ENCODE results near the gene FAM228A.
"Not testable (repeated sequence)": the region's sequence is repeated elsewhere in the genome, so short reads cannot be mapped to it uniquely, and the experiment has no call there.

Gene FAM228A

DNA sequence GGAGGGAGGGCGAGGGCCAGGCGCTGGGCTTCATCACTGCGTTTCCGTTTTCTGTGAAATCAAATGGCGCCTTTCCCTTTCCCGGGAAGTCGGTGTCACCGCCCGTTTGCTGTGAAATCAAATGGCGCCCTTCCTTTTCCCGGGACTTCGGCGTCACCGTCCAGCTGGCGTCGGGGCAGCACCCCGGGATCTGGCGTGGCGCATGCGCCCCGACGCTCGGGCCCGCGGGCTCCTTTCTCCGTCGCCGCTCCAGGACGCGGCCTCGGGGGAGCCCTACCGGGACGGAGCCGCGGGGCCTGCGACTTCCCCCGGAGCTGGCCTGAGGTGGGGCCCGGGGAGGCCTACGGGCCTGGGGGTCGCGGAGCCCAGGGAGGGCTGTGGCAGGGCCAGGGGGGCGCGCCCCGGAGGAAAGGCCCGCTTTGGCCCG lies at the start of gene FAM228A:
TSS of gene FAM228A (plus strand) at position 203 of the 427 bp plus-strand sequence. CDS start 428 bp downstream, outside the sequence.
- no peaks in the 10 kb centered on the region for H3K27me3 ChIP-seq (ENCODE audit: control insufficient read depth, insufficient read depth, low read length)
- no peaks in the 10 kb centered on the region for H3K36me3 ChIP-seq (ENCODE audit: control insufficient read depth, insufficient read depth, low read length)
- no peaks in the 10 kb centered on the region for H3K9me3 ChIP-seq (ENCODE audit: control insufficient read depth, low read length)
- no peak within 1 kb of the TSS for H3K4me3 ChIP-seq (ENCODE audit: low read length)
- no peaks in the 10 kb centered on the region for H3K4me1 ChIP-seq (ENCODE audit: control insufficient read depth, insufficient read depth, low read length)
- no peak within 1 kb of the TSS for H3K9ac ChIP-seq (ENCODE audit: low read length)

DNA sequence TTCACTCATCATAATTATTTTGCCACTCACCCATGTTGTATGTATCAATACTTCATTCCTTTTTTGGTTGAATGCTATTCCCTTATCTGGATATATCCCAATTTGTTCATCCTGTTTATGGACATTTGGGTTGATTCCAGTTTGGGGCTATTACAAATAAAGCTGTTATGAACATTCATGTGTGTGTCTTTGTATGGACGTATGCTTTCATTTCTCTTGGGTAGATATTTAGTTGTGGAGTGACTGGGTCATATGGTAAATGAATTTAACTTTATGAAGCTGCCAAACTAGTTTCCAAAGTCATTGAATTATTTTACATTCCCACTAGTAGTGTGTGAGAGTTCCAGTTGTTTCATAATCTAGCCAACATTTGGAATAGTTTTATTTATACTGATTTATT lies 48.9 kb upstream of the FAM228A start:
- H3K36me3 ChIP-seq (ENCODE audit: control insufficient read depth, insufficient read depth, low read length), result no peaks in the 10 kb centered on the region
- no peak overlapping the region for H3K4me3 ChIP-seq (ENCODE audit: low read length)
- H3K27me3 ChIP-seq (ENCODE audit: control insufficient read depth, insufficient read depth, low read length), result no peaks in the 10 kb centered on the region
- peaks cover 3% of the 10 kb centered on the region for H3K4me1 ChIP-seq (ENCODE audit: control insufficient read depth, insufficient read depth, low read length)
- no peak overlapping the region for H3K9ac ChIP-seq (ENCODE audit: low read length)
- no peaks in the 10 kb centered on the region for H3K9me3 ChIP-seq (ENCODE audit: control insufficient read depth, low read length)

DNA sequence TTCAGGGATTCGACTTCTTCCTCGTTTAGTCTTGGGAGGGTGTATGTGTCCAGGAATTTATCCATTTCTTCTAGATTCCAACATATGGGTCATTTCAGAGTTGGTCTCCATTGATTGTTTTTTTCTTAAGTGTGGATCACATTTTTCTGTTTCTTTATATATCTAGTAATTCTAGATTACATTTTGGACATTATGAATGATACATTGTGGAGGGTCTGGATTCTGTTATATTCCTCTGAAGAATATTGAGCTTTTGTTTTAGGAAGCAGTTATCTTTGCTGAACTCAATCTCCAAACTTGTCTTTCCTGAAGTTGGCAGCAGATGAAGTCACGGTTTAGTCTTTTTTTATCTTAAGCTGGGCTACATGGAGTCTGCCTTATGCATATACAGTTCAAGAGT lies 42.3 kb upstream of the FAM228A start:
- H3K27me3 ChIP-seq (ENCODE audit: control insufficient read depth, insufficient read depth, low read length), result no peaks in the 10 kb centered on the region
- no peak overlapping the region for H3K4me3 ChIP-seq (ENCODE audit: low read length)
- H3K9ac ChIP-seq (ENCODE audit: low read length), result no peak overlapping the region

DNA sequence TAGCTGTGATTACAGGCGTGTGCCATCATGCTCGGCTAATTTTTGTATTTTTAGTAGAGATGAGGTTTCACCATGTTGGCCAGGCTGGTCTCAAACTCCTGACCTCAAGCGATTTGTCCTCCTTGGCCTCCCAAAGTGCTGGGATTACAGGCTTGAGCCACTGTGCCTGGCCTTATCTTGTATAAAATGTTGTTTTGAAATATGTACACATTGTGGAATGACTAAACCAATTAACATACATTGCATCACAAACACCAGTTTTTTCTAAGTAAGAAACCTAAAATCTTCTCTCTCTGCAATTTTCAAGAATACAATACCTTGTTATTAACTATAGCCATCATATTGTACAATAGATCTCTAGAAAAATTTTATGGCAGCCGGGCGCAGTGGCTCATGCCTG lies 34.5 kb upstream of the FAM228A start:
- H3K27me3 ChIP-seq (ENCODE audit: control insufficient read depth, insufficient read depth, low read length); H3K36me3 ChIP-seq (ENCODE audit: control insufficient read depth, insufficient read depth, low read length): not testable (repeated sequence)

More for the DNA sequence above, 42.3 kb upstream of the FAM228A start:
- H3K36me3 ChIP-seq (ENCODE audit: control insufficient read depth, insufficient read depth, low read length), result no peaks in the 10 kb centered on the region
- no peaks in the 10 kb centered on the region for H3K4me1 ChIP-seq (ENCODE audit: control insufficient read depth, insufficient read depth, low read length)
- H3K9me3 ChIP-seq (ENCODE audit: control insufficient read depth, low read length), result no peaks in the 10 kb centered on the region

DNA sequence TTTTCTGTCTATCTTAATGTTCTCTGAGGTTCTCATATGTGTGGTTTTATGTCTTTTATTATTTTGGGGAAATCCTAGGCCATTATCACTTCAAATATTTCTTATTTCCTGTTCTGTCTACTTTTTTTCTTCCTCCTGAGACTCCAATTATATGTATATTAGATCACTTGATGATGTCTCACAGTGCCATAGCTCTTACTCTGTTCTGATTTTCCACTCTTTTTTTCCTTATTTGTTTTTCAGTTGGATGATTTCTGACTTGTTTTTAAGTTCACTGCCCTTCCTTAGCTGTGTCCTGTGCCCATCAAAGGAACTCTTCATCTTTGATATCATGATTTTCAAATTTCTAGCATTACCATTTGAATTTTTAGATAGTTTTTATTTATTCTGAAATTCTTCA lies 27.5 kb upstream of the FAM228A start:
- Histone ChIP-seq H3K36me3 (ENCODE audit: control insufficient read depth, insufficient read depth, low read length) (no peaks in the 10 kb centered on the region), H3K27me3 (ENCODE audit: control insufficient read depth, insufficient read depth, low read length) (no peaks in the 10 kb centered on the region), H3K4me1 (ENCODE audit: control insufficient read depth, insufficient read depth, low read length) (no peaks in the 10 kb centered on the region), H3K9me3 (ENCODE audit: control insufficient read depth, low read length) (no peaks in the 10 kb centered on the region), H3K9ac (ENCODE audit: low read length) (no peak overlapping the region), H3K4me3 (ENCODE audit: low read length) (no peak overlapping the region)

More for the DNA sequence above, 34.5 kb upstream of the FAM228A start:
- H3K9ac ChIP-seq (ENCODE audit: low read length); H3K4me1 ChIP-seq (ENCODE audit: control insufficient read depth, insufficient read depth, low read length); H3K4me3 ChIP-seq (ENCODE audit: low read length); H3K9me3 ChIP-seq (ENCODE audit: control insufficient read depth, low read length): not testable (repeated sequence)

DNA sequence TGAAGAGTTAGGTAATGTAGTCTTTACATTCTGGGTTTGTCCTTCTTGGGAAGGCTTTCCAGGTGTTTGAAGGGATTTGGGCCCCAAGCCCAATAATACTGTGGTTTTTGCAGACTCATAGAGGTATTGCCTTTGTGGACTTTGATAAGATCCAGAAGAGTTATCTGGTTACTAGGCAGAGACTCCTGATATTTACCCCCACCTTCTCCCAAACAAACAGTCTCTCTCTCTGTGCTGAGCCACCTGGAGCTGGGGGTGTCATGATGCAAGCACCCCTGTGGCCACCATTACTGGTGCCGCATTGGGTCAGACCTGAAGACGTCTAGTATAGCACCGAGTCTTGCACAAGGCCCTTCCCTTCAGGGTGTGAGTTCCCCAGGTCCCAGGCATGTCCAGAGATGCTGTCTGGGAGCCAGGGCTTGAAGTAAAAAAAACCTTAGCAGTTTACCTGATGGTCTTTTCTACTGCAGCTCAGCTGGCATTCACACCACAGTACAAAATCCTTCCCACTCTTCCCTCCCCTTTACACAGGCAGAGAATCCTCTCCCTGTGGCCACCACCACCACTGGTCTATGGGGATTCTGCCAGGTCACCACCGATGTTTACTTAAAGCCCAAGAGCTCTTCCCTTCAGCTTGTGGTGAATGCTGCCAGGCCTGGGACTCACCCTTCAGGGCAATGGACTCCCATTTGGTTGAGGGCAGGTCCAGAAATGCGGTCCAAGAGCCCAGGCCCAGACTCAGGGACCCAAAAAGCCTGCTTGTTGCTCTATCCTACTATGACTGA lies 22.2 kb upstream of the FAM228A start:
- H3K4me3 ChIP-seq (ENCODE audit: low read length), result no peak overlapping the region
- no peaks in the 10 kb centered on the region for H3K36me3 ChIP-seq (ENCODE audit: control insufficient read depth, insufficient read depth, low read length)

DNA sequence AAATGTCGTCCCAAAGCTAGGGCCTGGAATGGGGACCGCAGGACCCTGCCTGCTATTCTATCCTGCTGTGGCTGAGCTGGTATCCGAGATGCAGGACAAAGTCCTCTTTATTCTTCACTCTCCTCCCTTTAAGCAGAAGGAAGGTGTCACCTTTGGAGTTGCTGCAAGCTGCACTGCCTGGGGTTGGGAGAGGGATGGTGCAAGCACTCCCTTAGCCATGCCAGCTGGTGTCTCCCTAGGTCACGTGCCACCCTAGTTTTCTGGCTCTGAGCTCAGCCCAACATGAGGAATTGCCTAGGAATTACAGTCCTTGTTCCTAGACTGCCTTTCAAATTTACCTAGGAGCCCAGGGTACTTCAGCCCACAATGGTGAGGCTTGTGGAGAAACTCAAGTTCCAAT lies 21.4 kb upstream of the FAM228A start:
- Histone ChIP-seq H3K4me1 (ENCODE audit: control insufficient read depth, insufficient read depth, low read length) (no peaks in the 10 kb centered on the region), H3K4me3 (ENCODE audit: low read length) (no peak overlapping the region), H3K9ac (ENCODE audit: low read length) (no peak overlapping the region), H3K36me3 (ENCODE audit: control insufficient read depth, insufficient read depth, low read length) (no peaks in the 10 kb centered on the region), H3K9me3 (ENCODE audit: control insufficient read depth, low read length) (no peaks in the 10 kb centered on the region), H3K27me3 (ENCODE audit: control insufficient read depth, insufficient read depth, low read length) (no peaks in the 10 kb centered on the region)

More for the DNA sequence above, 22.2 kb upstream of the FAM228A start:
- Histone ChIP-seq H3K9ac (ENCODE audit: low read length) (no peak overlapping the region), H3K27me3 (ENCODE audit: control insufficient read depth, insufficient read depth, low read length) (no peaks in the 10 kb centered on the region), H3K9me3 (ENCODE audit: control insufficient read depth, low read length) (no peaks in the 10 kb centered on the region), H3K4me1 (ENCODE audit: control insufficient read depth, insufficient read depth, low read length) (no peaks in the 10 kb centered on the region)

DNA sequence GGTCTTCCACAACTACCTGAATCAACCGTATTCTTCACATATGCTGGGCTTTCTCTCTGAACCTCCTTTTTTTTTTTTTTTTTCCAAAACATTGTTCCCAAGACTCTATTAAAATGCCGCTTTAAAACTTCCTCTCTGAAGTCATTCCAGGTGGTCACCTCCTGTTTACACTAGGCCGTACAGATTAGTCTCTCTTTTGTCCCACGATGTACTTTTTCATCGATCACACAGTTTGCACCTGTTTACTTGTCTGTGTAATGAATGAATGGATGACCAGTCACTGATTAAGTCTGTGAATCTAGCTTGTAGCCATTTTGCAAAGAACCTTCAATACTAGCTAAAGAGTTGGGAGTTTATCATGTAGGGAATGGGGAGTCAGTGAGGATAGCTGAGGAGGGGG lies 16.7 kb upstream of the FAM228A start:
- Histone ChIP-seq H3K36me3 (ENCODE audit: control insufficient read depth, insufficient read depth, low read length) (no peaks in the 10 kb centered on the region), H3K4me3 (ENCODE audit: low read length) (no peak overlapping the region), H3K27me3 (ENCODE audit: control insufficient read depth, insufficient read depth, low read length) (no peaks in the 10 kb centered on the region), H3K9me3 (ENCODE audit: control insufficient read depth, low read length) (no peaks in the 10 kb centered on the region), H3K9ac (ENCODE audit: low read length) (no peak overlapping the region), H3K4me1 (ENCODE audit: control insufficient read depth, insufficient read depth, low read length) (no peaks in the 10 kb centered on the region)

DNA sequence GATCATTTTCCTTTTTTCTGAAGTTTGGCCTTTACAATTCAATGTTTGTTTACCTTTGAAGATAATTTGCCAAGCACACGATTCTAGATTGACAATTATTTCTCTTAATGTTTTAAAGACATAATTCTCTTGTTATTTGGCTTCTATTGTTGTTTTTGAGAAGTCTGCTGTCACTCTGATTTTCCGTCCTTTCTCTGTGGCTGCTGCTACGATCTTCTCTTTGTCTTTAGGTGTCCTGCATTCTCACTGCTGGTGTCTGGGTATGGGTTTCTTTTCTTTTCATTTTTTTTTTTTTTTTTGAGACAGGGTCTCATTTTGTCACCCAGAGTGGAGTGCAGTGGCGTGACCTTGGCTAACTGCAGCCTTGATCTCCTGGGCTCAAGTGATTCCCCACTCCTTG lies 15.1 kb upstream of the FAM228A start:
- Histone ChIP-seq H3K27me3 (ENCODE audit: control insufficient read depth, insufficient read depth, low read length) (no peaks in the 10 kb centered on the region), H3K4me3 (ENCODE audit: low read length) (no peak overlapping the region), H3K4me1 (ENCODE audit: control insufficient read depth, insufficient read depth, low read length) (no peaks in the 10 kb centered on the region), H3K36me3 (ENCODE audit: control insufficient read depth, insufficient read depth, low read length) (no peaks in the 10 kb centered on the region), H3K9ac (ENCODE audit: low read length) (no peak overlapping the region), H3K9me3 (ENCODE audit: control insufficient read depth, low read length) (no peaks in the 10 kb centered on the region)

DNA sequence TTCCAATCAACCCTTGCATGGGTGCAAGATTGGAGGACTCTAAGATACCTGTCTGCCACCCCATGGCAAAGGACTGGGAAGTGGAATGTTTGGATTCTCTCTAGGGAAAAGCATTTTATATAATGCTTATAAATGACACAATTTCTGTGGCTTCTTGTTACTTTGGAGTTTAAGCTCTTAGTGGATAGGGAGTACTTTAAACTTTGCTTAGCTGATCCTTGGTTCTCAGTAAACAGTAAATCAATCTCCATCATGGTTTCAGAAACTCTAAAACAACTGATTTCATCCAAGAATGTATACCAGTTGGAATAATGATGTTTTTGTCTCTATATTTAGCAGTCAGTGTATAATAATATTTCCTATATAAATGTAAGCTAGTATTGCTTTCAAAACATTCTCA lies 14.1 kb upstream of the FAM228A start:
- Histone ChIP-seq H3K9me3 (ENCODE audit: control insufficient read depth, low read length) (no peaks in the 10 kb centered on the region), H3K9ac (ENCODE audit: low read length) (no peak overlapping the region), H3K4me3 (ENCODE audit: low read length) (no peak overlapping the region), H3K4me1 (ENCODE audit: control insufficient read depth, insufficient read depth, low read length) (no peaks in the 10 kb centered on the region), H3K27me3 (ENCODE audit: control insufficient read depth, insufficient read depth, low read length) (no peaks in the 10 kb centered on the region), H3K36me3 (ENCODE audit: control insufficient read depth, insufficient read depth, low read length) (no peaks in the 10 kb centered on the region)

DNA sequence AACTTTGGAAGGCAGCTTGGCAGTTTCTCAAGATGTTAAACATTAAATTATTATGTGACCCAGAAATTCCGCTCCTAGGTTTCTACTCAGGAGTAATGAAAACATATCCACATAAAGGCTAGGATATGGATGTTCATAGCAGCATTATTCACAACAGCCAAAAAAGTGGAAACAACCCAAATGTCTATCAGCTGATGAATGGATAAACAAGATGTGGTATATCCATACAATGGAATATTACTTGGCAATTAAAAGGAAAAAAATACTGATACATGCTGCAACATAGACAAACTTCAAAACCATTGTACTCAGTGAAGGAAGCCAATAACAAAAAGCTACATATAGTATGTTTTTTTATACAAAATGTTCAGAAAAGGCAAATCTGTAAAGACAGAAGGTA lies 12.4 kb upstream of the FAM228A start:
- no peaks in the 10 kb centered on the region for H3K36me3 ChIP-seq (ENCODE audit: control insufficient read depth, insufficient read depth, low read length)
- no peak overlapping the region for H3K4me3 ChIP-seq (ENCODE audit: low read length)
- H3K9me3 ChIP-seq (ENCODE audit: control insufficient read depth, low read length), result no peaks in the 10 kb centered on the region
- H3K9ac ChIP-seq (ENCODE audit: low read length), result no peak overlapping the region
- H3K4me1 ChIP-seq (ENCODE audit: control insufficient read depth, insufficient read depth, low read length), result no peaks in the 10 kb centered on the region
- H3K27me3 ChIP-seq (ENCODE audit: control insufficient read depth, insufficient read depth, low read length), result no peaks in the 10 kb centered on the region

DNA sequence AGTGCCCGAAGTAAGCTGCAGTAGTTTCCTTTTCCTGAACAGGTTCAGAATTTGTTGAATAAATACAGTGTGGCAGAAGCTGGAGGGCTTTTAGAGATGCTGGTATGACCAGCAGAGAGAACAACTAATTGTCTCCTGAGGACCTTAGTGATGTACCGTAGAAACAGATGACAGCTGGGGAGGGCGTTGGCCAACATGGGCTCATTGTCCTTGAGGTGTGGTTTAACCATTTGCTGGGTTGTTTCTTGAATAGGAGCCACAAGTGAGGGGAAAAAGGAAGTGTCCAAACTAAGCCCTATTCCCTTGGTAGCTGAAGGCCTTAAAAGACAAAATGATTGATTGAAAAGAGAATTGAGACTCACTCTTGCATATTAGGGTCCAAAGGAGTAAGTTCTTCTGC lies 11.7 kb upstream of the FAM228A start:
- Histone ChIP-seq H3K9ac (ENCODE audit: low read length) (no peak overlapping the region), H3K9me3 (ENCODE audit: control insufficient read depth, low read length) (no peaks in the 10 kb centered on the region), H3K4me3 (ENCODE audit: low read length) (no peak overlapping the region), H3K4me1 (ENCODE audit: control insufficient read depth, insufficient read depth, low read length) (no peaks in the 10 kb centered on the region), H3K36me3 (ENCODE audit: control insufficient read depth, insufficient read depth, low read length) (no peaks in the 10 kb centered on the region), H3K27me3 (ENCODE audit: control insufficient read depth, insufficient read depth, low read length) (no peaks in the 10 kb centered on the region)

DNA sequence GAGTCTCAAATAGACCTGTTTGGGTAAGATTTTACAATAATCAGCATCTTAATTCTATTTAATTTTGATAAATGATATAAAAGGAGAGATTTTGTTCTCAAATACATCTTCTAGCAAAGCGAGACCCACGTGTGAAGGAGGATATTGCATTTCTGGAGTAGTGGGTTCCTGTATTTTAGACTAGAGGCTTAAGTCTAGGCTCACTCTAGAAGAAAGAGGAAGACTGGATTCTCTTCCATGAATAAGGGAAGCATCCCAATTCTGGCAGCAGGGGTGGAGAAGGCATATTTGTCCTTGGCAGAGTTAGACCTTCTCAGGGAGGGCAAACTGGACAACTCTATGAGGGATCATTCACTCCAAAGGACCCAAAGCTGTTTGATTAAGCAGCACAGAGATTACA lies 11.3 kb upstream of the FAM228A start:
- Histone ChIP-seq H3K27me3 (ENCODE audit: control insufficient read depth, insufficient read depth, low read length) (no peaks in the 10 kb centered on the region), H3K9me3 (ENCODE audit: control insufficient read depth, low read length) (no peaks in the 10 kb centered on the region), H3K4me1 (ENCODE audit: control insufficient read depth, insufficient read depth, low read length) (no peaks in the 10 kb centered on the region), H3K4me3 (ENCODE audit: low read length) (no peak overlapping the region), H3K36me3 (ENCODE audit: control insufficient read depth, insufficient read depth, low read length) (no peaks in the 10 kb centered on the region), H3K9ac (ENCODE audit: low read length) (no peak overlapping the region)

Data from mucosa of stomach (tissue), 1 donor.